Measurements from ENCODE around the gene COL25A1. TPM values are rescaled to one million over a fixed set of nuclear protein-coding genes. Genes with fewer than 3 reads are reported as not detected.

COL25A1 gene
- total and polyA plus RNA-seq, 2 donors (not counting 3 experiments of a cell fraction or from before 2014, with no cell fraction given) = 0.21 to 3.5 TPM

- Histone ChIP-seq H3K4me1 (ENCODE audit: control insufficient read depth, extremely low read depth, insufficient read depth, low read length) (peaks cover 7% of the 10 kb centered on the region), H3K9ac (replicated peaks; ENCODE audit: extremely low read depth, insufficient read depth, low read length) (no peak overlapping the region), H3K36me3 (ENCODE audit: control insufficient read depth in 2 of 2, extremely low read depth in 1 of 2, insufficient read depth in 2 of 2, low read length in 2 of 2) (no peaks in the 10 kb centered on the region), H3K4me2 (ENCODE audit: insufficient read depth, low read length) (no peak overlapping the region), H4K20me1 (replicated peaks; ENCODE audit: control insufficient read depth, extremely low read depth, insufficient read depth, low read length) (no peaks in the 10 kb centered on the region), H2AFZ (ENCODE audit: low read depth, low read length) (no peak overlapping the region), H3K9me3 (replicated peaks; ENCODE audit: control insufficient read depth, insufficient read depth, low read length) (no peaks in the 10 kb centered on the region), H3K9me1 (replicated peaks; ENCODE audit: control insufficient read depth, extremely low read depth, insufficient read depth, low read length) (no peaks in the 10 kb centered on the region), H3K4me3 (replicated peaks in 1 of 3; ENCODE audit: insufficient read depth in 1 of 3, low read depth in 1 of 3, low read length in 3 of 3) (no peak overlapping the region), H3K27ac (ENCODE audit: insufficient read depth, low read depth, low read length) (no peak overlapping the region), H3K27me3 (ENCODE audit: control insufficient read depth in 2 of 2, insufficient read depth in 2 of 2, low read length in 2 of 2) (no peaks in the 10 kb centered on the region), H3K79me2 (ENCODE audit: control insufficient read depth, insufficient read depth, low read length) (no peaks in the 10 kb centered on the region)
- POLR2A ChIA-PET = no interaction called here
- intact Hi-C loops (cut with micrococcal nuclease) (no loop called here), dilution Hi-C loops (cut with MboI; ENCODE audit: extremely low pct_ligation_motif_present, low sequenced_read_pairs) (no loop called here)
- CTCF ChIA-PET = no interaction called here
- TF ChIP-seq EZH2 (IDR thresholded peaks at IDR 0.05; ENCODE audit: borderline replicate concordance, low read depth, low read length, severe bottlenecking) (no peak), FOS (IDR thresholded peaks at IDR 0.05; ENCODE audit: borderline replicate concordance, insufficient read depth, low read length) (no peak), MAX (IDR thresholded peaks at IDR 0.05; ENCODE audit: insufficient read depth, insufficient read length) (no peak), MYC (IDR thresholded peaks at IDR 0.05; ENCODE audit: low read depth, low read length) (no peak), CTCF (IDR thresholded peaks at IDR 0.05; ENCODE audit: extremely low read depth in 1 of 2, insufficient read depth in 1 of 2, low read depth in 1 of 2, low read length in 2 of 2) (no peak), JUN (IDR thresholded peaks at IDR 0.05; ENCODE audit: borderline replicate concordance, insufficient read depth, insufficient read length, low read depth) (no peak)
- no peak for FAIRE-seq
- no peak for DNase-seq (ENCODE audit: low read depth, low spot score)
- no TSS peak for BruUV-seq (replicated peaks)
Measured at GRCh38 chr4:108940634-108941033, 361.8 kb downstream of the COL25A1 start.

GRCh38 chr4:108940149-108940548 is 362.3 kb downstream of the COL25A1 start:
- POLR2A ChIA-PET = no interaction called here
- BruUV-seq (replicated peaks) = no TSS peak
- FAIRE-seq = no peak
- no peak overlapping the region for H3K4me2 ChIP-seq (ENCODE audit: insufficient read depth, low read length)
- H3K36me3 ChIP-seq (ENCODE audit: control insufficient read depth in 2 of 2, extremely low read depth in 1 of 2, insufficient read depth in 2 of 2, low read length in 2 of 2) = no peaks in the 10 kb centered on the region
- intact Hi-C loops (cut with micrococcal nuclease) = no loop called here
- dilution Hi-C loops (cut with MboI; ENCODE audit: extremely low pct_ligation_motif_present, low sequenced_read_pairs) = no loop called here
- DNase-seq (ENCODE audit: low read depth, low spot score) = no peak
- H3K4me1 ChIP-seq (ENCODE audit: control insufficient read depth, extremely low read depth, insufficient read depth, low read length) = peaks cover 7% of the 10 kb centered on the region
- CTCF ChIA-PET = no interaction called here
- no peak overlapping the region for H3K9ac ChIP-seq (replicated peaks; ENCODE audit: extremely low read depth, insufficient read depth, low read length)
- H3K9me1 ChIP-seq (replicated peaks; ENCODE audit: control insufficient read depth, extremely low read depth, insufficient read depth, low read length) = no peaks in the 10 kb centered on the region
- H3K79me2 ChIP-seq (ENCODE audit: control insufficient read depth, insufficient read depth, low read length) = no peaks in the 10 kb centered on the region
- no peak overlapping the region for H3K4me3 ChIP-seq (replicated peaks in 1 of 3; ENCODE audit: insufficient read depth in 1 of 3, low read depth in 1 of 3, low read length in 3 of 3)
- H4K20me1 ChIP-seq (replicated peaks; ENCODE audit: control insufficient read depth, extremely low read depth, insufficient read depth, low read length) = no peaks in the 10 kb centered on the region
- no peaks in the 10 kb centered on the region for H3K9me3 ChIP-seq (replicated peaks; ENCODE audit: control insufficient read depth, insufficient read depth, low read length)
- no peak for TF ChIP-seq POLR2AphosphoS5 (IDR thresholded peaks at IDR 0.05; ENCODE audit: insufficient read depth, low read depth, low read length)
- no peak overlapping the region for H3K27ac ChIP-seq (ENCODE audit: insufficient read depth, low read depth, low read length)
- H2AFZ ChIP-seq (ENCODE audit: low read depth, low read length) = no peak overlapping the region
- no peaks in the 10 kb centered on the region for H3K27me3 ChIP-seq (ENCODE audit: control insufficient read depth in 2 of 2, insufficient read depth in 2 of 2, low read length in 2 of 2)
